Left colon (tissue), 2 donors: Measurements from ENCODE around the gene CCM2L. TPM values are rescaled to one million over a fixed set of nuclear protein-coding genes. Genes with fewer than 3 reads are reported as not detected.

Source experiments
- ATAC-seq: fragments of 200-7000 bp; cut with Tn5 transposase; one replicate; pipeline ENCODE4 v1.9.1; 2020; ENCODE audit warnings: mild to moderate bottlenecking, moderate library complexity
- DNase-seq, 2 donors: peaks; one replicate each; pipeline ENCODE4 v3.0.0-alpha.2; 2020
- intact Hi-C, 2 donors: fragments of 100-400 bp; cut with DNase I in 1 of 2; cut with micrococcal nuclease in 1 of 2; formaldehyde crosslinking; loops; one replicate each; pipeline versions ENCODE4 v1.11.2 to v1.14.0; 2022; cut with DNase I, micrococcal nuclease
- total RNA-seq, 2 donors: library from RNA; stranded (reverse); fragmentation: NEBNext Ultra II Directional; extraction: Animal tissue kit (Norgen Biotek cat#: 25700); gene quantifications; one replicate each; pipeline ENCODE4 v1.2.1, GENCODE V29; 2021
- donor health status: DM: no; HTN: no; CAD: no.
- donor health status: DM: yes; HTN: yes; CAD: no.

Gene CCM2L
- total RNA-seq, 2 donors from 2014 or later = 1.7 to 2.0 TPM

DNA sequence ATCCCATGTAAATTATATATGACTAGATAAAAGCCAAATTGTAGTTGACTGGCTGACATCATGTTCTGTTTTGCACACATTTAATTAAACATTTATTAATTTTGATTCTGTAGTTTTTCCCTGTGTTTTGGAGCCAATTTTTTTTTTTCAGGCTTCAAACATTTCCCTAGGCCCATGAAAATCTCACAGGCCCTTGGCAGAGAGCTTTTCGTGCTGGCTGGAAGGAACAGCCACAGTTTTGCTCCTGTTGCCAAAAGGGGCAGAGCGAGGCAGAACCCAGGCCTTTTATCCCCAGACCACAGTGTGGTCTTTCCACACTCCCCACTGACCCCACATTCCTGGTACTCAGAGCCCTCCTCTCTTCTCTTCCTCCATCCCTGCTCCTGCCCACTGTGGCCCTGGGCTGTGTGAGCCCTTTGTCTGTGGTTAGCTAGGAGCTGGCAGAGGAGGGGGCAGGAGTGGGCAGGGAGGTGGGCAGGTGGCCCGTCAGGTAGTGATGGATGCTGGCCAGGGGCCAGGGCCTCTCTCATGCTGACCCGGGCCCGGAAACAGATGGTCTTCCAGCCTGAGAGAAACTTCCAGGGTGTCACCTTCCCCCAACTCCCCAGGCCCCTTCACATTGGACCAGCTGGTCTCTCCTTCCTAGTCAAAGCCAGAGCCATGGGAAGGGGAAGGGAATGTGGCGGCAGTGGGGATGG lies 19.4 kb upstream of the CCM2L start:
- no peak for ATAC-seq
- no peak for DNase-seq
- intact Hi-C loops = no loop called here

DNA sequence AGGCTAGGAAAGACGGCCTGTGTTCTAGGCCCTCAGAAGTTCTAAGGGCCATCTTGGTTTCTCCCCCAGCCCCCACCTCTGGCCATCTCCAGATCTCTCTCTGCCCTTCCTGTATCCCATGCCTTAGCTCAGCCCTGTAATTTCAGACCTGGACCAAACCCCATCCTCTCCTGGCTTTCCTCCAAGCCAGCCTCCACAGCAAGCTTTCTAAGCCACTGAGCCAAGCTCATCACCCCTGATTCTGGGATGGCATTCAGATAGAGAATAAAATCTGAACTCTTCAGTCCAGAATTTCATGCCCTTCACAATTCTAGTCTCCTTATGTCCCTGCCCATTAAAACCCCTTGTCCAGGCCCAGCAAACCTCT lies 18.9 kb upstream of the CCM2L start:
- DNase-seq (no peak), ATAC-seq (no peak)
- intact Hi-C loops = no loop called here

DNA sequence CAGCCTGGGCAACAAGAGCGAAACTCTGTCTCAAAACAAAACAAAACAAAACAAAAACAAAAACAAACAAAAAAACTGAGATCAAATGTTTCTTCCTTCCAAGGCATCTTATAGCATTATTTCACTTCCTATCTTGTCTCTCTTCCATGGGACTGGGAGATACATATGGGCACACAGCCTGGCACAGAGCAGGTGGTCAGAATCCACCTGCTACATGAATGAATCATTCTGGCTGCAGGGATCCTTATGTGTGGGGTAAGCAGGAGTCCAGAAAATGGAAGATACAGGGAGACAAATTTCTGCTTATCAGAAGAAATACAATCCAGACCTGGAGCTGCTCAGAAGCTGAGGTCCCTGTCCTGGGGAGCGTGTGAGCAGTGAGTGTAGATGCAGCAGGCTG lies 18.2 kb upstream of the CCM2L start:
- DNase-seq (no peak), ATAC-seq (no peak)
- intact Hi-C loops = no loop called here

DNA sequence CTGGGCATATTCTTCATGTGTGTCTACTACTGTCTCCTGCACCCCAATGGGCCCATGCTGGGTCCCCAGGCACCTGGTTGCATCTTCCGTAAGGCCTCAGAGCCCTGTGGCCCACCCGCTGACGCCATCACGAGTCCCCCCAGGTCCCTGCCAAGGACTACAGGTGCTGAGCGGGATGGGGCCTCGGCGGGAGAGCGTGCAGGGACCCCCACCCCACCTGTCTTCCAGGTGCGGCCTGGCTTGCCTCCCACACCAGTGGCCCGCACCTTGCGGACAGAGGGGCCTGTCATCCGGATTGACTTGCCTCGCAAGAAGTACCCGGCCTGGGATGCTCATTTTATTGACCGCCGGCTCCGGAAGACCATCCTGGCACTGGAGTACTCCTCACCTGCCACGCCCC lies 13.2 kb upstream of the CCM2L start:
- DNase-seq (no peak), ATAC-seq (no peak)
- intact Hi-C loops = no loop called here

DNA sequence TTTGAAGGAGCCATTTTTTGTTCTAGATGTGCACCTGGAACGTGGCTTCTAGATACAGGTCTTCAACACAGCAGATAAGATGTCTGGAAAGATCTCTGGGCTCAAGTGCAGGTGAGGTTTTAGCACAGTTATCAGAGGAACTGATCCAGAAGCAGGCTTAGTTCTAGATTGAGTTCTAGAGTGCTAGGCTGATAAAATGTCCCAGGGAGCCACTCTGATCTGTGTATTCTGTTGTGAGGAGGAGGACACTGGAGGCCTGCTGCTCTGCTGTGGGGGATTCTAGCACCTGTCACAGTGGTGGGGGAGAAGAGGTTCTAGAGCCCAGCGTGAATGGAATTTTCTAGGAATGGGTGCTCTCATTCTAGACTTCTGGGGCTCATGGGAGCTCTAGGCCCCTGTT lies 12.0 kb upstream of the CCM2L start:
- DNase-seq (no peak), ATAC-seq (no peak)
- intact Hi-C loops = no loop called here

DNA sequence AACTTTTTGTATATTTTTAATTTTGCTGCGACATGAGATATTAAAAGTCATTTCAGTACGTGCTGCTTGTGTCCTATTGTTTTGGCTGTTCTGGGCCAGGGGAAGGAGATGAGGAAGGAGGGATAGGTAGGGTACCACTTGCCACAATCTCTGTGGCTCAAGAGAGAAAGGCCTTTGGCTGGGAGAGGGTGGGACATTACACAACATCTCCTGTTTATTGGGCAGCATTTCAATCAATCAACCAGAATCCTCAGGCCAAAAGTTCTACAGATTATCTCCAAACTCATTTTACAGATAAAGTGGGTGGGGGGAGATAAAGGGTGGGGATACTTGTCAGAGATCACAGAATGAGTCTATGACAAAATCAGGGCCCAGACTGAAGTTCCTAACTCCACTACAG lies 6.9 kb upstream of the CCM2L start:
- intact Hi-C loops = no loop called here
- ATAC-seq = no peak
- DNase-seq = no peak

DNA sequence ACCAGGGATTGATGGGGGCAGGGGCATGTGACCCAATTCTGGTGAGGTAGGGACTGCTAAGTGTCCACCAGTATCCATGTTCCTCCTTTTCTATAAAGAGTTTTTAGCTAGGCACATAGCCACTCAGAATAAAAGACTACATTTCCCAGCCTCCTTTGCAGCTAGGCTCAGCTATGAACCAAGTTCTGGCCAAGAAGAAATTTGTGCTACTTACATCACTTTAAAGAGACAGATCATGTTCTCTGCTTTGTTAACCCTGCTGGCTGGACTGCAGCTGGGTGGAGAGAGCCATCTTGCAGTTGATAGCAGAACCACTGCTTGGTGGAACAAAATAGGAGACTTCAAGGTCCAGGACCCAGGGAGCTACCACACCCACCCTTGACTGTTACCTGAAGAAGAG lies 5.3 kb upstream of the CCM2L start:
- intact Hi-C loops = no loop called here
- ATAC-seq (no peak), DNase-seq (no peak)

DNA sequence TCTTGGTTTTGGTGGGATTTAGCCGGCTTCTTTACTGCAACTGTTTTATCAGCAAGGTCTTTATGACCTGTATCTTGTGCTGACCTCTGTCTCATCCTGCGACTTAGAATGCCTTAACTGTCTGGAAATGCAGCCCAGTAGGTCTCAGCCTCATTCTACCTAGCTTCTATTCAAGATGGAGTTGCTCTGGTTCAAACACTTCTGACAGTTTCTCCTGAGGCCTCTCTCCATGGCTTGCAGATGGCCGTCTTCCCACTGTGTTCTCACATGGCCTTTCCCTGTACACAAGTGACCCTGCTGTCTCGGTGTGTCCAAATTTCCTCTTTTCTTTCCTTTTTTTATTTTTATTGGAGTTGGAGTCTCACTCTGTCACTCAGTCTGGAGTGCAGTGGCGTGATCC lies 4.2 kb upstream of the CCM2L start:
- intact Hi-C loops = no loop called here
- ATAC-seq = no peak
- no peak for DNase-seq

DNA sequence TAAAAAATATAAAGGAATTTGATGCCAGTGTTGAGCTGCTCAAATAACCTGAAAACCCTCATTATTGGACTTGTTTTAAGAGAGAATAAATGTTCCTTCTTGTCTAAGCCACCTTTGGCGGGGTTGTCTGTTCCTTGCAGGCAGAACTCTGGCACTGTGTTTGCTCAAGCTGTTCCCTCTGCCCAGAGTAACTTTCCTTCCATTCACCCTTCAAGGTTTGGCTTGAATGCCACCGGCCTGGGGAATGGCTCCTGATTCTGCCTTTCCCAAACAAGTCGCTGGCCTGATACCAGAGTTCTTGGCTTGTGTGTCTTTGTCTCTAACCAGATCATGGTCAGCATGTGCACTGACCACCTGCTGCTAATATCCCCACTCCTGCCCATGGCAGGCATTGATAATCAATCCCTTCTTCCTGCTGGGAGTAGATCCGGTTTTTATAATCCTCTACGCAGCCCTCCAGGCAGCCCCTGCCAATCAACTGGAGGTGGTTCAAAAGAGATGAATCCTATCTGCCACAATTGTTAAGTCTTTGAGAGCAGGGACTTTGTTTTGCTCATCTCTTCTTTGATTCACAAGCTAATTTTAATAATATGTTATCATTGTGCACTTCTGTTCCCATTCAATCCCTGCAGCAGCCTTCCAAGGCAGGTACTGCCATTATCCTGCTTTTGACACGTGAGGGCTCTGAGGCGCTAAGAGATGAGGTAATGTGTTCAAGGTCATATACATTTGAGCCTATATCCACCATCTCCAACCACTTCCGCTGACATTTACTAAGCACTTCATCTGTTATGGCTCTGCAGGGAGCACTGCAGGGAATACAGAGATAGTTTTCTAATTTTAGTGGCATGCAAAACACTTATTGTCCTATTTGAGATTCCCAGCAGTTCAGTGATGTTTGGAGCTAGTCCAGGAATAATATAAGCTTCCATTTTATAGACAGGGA lies 3.1 kb upstream of the CCM2L start:
- intact Hi-C loops = no loop called here
- ATAC-seq = no peak
- no peak for DNase-seq

DNA sequence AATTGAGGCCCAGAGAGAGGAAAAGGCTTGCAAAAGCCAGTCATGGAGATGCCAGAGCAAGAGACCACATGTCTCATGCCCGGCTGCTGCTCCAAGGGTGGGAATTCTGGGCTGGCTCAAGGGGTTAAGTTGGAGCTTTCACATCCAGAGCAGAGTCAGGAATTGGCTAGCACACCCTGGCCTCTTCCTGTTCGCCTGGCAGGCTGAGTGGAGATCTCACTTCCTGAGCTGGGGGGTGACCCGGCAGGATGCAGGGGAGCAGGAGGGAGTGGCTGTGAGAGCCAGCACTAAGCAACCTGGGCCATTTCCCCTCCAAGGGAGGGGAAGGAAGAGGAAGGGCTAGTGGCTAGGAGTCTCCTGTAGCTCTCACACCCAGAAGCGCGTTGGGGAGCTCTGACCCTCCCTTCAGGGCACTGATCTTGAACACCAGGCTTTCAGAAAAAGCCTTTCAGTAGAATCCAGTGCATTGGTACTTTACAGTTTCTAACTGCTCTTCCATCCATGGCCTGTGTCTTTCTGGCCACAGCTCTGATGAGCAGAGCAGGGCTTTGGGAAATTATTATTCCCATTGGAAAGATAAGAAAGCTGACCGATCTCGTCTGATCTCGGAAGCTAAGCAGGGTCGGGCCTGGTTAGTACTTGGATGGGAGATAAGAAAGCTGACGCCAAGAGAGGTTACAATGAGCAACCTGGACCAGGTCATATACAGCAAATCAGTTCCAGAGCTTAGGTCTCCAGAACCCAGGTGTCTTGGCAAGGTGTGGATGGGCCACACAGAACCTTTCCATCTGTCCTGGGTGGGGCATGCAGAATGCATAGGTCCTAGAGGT lies 2.2 kb upstream of the CCM2L start:
- intact Hi-C loops = no loop called here
- ATAC-seq (no peak), DNase-seq (no peak)

DNA sequence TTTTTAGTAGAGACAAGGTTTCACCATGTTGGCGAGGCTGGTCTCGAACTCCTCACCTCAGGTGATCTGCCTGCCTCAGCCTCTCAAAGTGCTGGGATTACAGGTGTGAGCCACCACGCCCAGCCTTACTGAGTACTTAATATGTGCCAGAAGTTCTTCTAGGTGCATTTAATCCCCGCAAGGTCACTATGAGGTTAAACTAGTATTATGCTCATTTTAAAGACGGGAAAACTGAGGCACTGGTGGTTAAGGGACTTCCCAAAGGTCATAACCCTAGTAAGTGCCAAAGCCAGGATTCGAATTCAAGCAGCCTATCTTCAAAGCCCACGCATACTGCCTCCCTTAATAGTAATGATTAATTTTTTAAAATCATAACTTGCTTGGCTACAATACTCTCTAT lies 674 bp upstream of the CCM2L start:
- ATAC-seq = no peak
- intact Hi-C loops = no loop called here

DNA sequence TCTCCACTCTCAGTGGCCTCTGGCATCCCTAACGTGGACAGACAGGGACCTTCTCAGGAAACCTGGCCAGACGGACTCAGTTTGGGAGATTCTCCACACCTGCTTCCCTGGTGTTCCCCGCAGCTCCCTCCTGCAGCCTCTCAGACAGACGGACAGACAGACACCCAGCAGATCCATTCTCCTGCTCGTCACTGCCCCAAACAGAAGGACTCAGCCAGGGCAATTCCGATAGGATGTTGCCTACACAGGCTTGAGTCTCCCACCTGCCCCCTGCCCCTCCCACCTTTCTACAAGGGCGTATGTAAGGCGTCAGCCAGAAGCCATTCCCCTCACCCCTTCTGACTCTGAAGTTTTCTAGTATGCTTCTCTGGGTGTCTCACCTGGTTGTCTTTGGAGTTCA lies 428 bp downstream of the CCM2L start:
- ATAC-seq (no peak), DNase-seq (no peak)
- intact Hi-C loops = no loop called here

More for the DNA sequence above, 674 bp upstream of the CCM2L start:
- DNase-seq = no peak

DNA sequence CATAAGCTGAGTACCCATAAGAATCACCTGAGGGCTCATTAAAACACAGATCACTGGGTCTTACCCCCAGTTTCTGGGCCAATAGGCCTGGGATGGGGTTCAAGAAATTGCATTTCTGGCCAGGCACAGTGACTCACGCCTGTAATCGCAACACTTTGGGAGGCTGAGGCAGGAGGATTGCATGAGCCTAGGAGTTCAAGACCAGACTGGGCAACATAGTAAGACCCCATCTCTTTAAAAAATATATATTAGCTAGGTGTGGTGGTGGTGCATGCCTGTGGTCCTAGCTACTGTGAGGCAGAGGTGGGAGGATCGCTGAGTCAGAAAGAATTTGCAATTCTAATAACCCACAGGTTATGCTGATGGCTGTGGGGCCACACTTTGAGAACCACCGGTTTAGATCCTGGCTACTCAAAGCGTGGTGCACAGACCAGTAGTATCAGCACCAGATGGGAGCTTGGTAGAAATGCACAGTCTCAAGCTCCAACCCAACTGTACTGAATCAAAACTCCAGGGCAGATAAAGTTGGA lies 2.0 kb downstream of the CCM2L start:
- DNase-seq (no peak), ATAC-seq (no peak)
- intact Hi-C loops = no loop called here

DNA sequence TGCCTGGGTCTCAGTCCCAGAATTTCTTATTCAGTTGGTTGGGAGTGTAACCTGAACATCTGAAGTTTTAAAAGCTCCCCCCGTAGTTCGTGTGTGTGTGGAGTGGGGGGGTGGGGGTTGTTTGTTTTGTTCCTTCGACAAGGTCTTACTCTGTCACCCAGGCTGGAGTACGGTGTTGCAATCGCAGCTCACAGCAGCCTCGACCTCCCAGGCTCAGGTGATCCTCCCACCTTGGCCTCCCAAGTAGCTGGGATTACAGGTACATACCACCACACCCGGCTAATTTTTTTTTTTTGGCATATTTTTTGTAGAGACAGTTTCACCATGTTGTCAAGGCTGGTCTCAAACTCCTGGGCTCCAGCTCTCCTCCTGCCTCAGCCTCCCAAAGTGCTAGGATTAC lies 3.1 kb downstream of the CCM2L start:
- ATAC-seq = no peak
- no peak for DNase-seq
- intact Hi-C loops = no loop called here

DNA sequence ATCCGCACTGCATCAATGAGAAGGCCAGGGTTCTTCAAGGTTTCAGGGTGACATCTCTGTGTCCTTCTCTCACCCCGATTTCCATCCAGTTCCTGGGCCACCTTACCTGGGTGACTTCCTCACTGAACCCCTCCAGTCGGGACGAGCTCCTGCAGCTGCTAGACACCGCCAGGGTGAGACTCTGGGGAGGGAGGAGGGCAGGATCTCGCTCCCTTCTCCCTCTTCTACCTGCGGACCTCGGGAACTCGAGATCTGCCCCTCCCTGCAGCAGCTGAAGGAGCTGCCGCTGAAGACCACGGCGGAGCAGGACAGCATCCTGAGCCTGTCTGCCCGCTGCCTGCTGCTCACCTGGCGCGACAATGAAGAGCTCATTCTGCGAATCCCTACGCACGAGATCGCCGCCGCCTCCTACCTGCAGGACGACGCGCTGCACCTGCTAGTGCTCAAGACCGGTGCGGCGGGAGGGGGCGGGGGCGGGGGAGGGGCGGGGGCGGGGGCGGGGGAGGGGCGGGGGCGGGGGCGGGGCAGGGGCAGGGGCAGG lies 7.5 kb downstream of the CCM2L start:
- DNase-seq (peak; percentile 57 to 77), ATAC-seq (peak; percentile 89)
- intact Hi-C loops = no loop called here

DNA sequence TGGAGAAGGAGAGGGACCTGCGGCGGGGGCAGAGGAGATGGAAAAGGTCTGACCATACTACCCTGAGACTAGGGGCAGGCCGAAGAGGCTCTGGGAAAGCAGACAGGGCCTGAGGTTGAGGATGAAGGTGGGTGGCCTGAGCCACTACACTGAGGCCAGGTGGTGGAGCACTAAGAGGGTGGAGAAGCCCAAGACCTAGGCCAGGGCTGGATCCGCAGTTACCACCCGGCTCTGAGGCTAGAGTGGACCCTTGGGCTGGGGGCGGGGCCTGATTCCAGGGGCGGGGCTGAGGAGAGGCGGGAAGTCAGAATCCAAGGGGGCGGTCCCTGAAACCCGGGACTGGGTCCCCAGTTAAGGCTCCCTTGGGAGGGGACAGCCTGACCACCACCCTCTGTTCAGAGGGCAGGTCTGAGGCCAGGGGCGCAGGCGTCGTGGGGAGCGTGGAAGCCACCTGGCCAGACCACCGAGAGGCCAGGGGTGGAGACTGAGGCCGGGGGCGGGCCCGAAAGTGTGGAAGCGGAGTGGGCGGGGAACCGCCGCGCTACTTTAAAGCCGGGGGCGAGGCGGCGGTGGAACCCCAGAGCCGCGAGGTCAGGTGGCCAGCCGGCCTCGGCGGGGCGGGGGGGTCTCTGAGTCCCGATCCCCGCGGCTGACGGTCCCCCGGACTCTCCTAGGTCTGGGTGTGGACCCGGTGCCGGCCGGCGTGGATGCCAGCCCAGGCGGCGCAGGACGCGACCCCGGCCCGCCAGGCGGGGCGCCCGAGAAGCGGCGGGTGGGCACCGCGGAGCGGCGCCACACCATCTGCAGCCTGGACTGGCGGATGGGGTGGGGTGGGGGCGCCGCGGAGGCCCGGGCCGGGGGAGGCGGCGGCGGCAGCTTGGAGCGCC lies 8.3 kb downstream of the CCM2L start:
- intact Hi-C loops = no loop called here
- peak; percentile 62 to 77 for DNase-seq
- ATAC-seq = peak; percentile 85

DNA sequence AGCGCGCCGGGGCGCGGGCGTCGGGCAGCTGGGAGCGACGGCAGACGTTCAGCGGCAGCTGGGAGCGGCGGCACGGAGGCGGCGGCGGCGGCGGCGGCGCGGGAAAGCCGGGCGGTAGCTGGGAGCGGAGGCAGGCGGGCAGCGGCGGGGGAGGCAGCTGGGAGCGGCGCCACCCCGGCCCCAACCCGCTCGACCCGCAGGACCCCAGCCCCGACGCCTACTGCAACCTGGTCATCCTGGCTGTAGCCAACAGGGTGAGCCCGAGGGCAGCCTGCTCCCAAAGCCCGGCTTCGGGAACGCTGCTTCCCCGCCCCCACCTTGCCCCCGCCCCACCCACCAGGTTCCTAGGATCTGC lies 8.9 kb downstream of the CCM2L start:
- DNase-seq = peak in 1 of 2 donors; percentile 28
- intact Hi-C loops = no loop called here
- peak; percentile 24 for ATAC-seq
